ENCODE measurements around the gene ATP5F1C.
"Not testable (repeated sequence)": the region's sequence is repeated elsewhere in the genome, so short reads cannot be mapped to it uniquely, and the experiment has no call there.

The ATP5F1C gene

GRCh38 chr10:7787857-7788638, at the start of gene ATP5F1C, which contains the start of gene KIN:
ATP5F1C (plus strand) TSS chr10:7788177; CDS start chr10:7788208, 31 bp downstream.
KIN (minus strand) TSS chr10:7787993; CDS start chr10:7787933, 60 bp downstream.
- peak; percentile 98 for DNase-seq

DNA sequence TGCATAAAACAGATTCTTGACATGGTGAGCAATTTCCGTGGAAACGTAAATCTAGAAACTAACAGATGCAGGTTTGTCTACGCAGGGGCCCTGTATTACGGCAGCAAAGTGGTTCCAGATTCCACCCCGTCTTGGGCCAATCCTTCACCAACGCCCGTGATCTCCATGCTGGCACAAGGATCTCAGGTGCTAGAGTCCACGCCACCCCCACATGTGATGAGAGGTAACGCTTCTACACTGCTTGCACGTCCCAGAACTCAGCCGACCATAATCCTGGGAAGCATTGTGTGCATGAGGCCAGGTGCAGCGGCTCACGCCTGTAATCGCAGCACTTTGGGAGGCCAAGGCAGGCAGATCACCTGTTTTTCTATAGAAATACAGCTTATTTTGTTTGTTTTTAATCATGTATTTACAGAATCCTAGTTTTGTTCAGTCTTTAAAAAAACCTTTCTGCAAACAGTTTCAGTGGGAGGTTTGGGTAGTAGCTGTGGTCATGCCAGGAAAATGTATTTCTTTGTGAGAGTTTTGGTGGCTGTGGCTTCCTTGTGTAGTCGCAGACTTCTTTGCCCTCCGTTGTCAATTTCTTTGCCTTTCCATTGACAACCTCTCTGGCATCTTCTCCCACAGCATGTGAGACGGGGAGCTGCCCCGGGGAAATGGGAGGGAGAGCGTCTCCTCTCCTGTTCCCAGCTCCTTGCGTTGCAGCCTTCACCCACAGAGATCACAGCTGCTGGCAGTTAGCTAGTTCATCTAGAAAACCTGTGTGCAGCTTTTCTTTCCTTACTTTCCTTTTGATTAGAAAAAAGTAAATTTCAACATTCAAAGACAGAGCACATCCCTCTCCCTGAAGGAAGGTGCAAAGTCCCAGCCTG, 49.2 kb upstream of the ATP5F1C start:
- no peak for DNase-seq

GRCh38 chr10:7744307-7744706, 43.7 kb upstream of the ATP5F1C start:
- DNase-seq, result no peak

- DNase-seq, result not testable (repeated sequence)
These were observed 39.3 kb upstream of the ATP5F1C start for GRCh38 chr10:7748637-7749036.

DNA sequence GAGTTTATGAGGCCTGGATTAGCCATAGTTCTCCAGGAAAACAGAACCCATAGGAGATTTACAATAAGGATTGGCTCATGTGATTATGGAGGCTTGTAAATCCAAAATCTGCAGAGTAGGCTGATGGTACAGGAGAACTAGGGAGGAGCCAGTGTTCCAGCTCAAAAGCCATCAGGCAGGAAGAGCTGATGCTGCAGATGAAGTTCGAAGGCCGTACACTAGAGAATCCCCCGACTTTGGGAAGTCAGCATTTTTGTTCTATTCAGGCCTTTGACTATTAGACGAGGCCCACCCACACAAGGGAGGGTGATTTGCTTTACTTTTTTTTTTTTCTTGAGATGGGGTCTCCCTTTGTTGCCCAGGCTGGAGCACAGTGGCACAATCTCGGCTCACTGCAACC, 37.8 kb upstream of the ATP5F1C start:
- no peak for DNase-seq

DNA sequence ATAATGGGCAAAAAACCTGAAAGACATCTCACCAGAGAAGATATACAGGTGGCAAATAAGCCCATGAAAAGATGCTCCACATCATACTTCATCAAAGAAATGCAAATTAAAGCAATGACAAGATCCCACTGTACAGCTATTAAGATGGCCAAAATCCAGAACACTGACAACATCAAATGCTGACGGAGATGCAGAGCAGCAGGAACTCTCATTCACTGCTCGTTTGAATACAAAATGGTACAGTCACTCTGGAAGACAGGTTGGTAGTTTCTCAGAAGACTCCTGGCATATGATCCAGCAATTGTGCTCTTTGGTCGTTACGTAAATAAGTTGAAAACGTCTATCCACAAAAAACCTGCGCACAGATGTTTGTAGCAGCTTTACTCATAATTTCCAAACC, 35.7 kb upstream of the ATP5F1C start:
- DNase-seq, result no peak

DNA sequence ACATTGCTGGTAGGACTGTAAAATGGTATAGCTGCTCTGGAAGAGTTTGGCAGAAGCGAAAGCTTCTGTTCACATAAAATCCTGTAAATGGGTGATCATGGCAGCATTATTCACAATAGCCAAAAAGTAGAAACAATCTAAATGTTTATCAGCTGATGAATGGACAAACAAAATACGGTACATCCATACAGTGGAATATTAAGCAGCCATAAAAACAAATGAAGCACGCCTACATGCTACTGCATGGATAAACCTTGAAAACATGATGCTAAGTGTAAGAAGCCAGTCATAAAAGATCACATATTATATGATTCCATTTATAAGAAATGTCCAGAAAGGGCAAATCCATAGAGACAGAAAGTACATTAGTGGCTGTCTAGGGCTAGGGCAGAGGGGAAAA, 32.9 kb upstream of the ATP5F1C start:
- no peak for DNase-seq

DNA sequence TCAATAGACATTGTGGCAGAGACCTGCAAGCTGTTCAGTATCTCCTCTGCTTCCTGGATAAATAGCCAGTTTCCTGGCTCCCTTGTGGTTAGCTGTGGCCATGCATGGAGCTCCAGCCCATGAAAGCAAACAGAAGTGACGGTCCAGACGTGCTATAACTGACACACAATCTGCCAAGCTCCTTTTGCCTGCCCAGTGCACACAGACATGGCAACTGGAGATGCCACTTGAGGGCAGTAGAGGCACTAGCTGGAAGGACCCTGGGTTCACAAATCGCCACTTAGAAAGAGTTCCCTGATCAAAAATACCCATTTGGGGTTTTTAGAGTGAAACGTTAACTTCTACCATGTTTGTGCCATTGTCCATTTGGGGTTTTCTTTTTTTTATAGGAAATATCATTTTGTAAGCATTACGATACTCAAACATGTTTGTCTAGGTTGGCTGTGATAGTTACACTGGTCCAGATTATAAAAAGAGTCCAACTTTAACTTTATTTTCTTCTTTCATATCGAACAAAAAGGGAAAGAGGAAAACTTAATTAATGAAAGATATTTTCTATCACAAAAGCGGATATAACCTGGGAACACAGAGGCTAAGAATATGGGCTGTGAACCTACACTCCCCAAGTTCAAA, 31.5 kb upstream of the ATP5F1C start:
- DNase-seq, result no peak

DNA sequence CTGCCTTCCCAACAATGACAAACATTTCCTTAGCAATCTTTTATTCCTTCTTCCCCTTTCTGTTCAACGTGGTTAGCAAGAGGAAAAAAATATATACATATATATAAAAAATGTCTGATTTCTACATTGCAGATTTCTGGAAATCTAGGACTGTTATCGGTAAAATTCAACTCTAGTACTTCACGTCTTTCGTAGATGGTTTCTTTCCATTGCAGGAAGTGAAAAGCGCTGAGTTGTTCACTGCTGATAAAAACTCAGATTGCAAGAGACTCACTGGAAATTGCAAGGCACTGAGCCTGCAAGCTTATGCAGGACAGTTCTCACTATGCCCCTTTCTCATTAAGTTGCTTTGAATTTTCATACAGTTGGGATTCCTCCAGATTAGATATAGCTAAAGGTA, 24.0 kb upstream of the ATP5F1C start:
- no peak for DNase-seq

DNA sequence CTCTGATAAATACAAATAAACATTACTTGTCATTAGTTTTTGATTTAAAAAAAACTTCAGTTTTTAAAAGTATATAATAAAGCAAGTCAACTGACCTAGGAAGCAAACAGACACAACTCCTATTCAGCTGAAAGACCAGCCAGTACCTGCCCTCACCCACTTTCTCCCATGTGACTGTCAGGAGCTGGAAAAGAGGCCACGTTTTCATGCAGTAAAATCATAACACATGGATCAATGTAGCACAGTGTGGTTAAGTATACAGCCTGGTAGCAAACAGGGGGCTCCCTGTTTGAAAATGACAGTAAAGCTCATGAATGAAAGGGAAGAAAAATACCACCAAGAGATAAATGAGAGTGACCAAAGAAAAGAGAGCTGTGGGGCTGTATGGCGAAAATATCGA, 21.7 kb upstream of the ATP5F1C start:
- no peak for DNase-seq

DNA sequence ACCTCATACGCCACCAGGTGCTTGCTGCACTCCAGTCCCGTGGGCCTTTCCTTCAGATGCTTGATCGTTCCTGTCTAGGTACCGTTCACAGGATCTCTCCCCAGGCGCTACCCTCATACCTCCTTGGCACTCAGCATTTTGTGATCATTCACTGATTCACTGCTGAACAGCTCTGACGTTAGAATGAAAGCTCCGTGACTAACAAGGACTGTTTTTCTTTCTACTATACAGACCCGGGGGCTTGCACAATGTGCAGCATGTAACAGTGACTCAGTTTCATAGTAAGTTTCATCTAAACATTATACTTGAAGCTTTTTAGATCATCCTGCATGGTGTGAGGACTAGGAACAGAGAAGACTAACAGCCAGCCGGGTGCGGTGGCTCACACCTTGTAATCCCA, 20.8 kb upstream of the ATP5F1C start:
- DNase-seq, result no peak

GRCh38 chr10:7768417-7768816, 19.6 kb upstream of the ATP5F1C start:
- DNase-seq, result no peak

GRCh38 chr10:7773845-7774801, 13.9 kb upstream of the ATP5F1C start:
- DNase-seq, result no peak

GRCh38 chr10:7776777-7777176, 11.2 kb upstream of the ATP5F1C start:
- DNase-seq, result no peak

DNA sequence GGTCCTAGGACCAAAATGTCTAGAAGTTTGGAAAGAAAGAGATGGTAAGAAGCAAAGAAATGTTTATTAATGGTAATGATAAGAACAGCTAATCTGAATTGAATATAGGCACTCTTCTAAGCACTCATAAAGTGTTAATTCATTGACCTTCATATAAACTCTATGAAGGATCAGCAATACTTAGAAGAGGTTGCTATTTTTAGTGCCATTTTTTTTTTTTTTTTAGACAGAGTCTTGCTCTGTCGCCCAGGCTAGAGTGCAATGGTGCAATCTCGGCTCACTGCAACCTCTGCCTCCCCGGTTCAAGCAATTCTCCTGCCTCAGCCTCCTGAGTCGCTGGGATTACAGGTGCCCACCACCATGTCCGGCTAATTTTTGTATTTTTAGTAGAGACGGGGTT, 5.8 kb upstream of the ATP5F1C start:
- not testable (repeated sequence) for DNase-seq

DNA sequence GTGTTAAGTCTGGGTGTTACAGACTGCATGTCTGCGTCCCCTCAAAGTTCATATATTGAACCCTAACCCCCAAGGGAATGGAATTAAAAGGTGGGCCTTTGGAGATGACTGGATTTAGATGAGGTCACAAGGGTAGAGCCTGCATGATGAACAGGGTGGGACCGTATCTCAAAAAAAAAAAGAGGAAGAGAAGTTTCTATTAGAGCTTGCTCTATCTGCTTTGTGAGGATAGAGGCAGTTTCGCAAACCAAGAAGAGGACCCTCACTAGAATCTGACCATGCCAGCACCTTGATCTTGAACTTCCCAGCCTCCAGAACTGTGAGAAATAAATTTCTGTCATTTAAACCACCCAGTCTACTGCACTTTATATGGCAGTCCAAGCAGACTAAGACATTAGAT, 1.5 kb upstream of the ATP5F1C start:
- DNase-seq, result no peak

DNA sequence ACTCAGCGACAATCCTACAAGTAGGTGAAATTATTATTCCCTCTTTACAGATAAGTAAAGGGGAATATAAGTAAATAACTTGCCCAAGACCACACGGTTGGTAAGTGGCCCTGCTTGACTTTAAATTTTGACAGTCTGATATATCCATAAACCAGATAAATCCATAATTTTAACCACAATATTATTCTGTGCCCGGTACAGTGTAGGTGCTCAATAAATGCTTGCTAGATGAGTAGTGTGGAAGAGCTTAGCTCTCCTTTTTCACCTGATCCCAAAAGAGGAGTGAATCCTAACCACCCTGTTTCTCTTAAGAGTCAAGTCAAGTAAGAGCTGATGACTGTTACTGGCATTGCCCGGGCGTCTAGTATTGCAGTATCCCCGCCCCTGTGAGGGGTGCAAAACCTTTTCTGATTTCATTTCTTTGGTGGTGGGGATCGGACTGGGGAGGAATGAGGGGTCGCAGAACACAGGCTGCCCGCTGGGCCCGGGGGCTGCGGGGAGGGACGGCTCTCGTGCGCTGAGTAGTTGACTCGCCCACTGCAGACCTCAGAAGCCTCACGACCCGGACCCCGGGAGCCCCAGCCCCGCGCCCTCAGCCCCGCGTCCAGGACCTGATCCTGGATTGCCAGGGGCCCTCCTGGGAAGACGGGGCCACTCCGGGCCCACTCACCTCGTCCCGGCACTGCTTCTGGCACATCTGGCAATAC, 674 bp upstream of the ATP5F1C start:
- DNase-seq, result peak; percentile 15

DNA sequence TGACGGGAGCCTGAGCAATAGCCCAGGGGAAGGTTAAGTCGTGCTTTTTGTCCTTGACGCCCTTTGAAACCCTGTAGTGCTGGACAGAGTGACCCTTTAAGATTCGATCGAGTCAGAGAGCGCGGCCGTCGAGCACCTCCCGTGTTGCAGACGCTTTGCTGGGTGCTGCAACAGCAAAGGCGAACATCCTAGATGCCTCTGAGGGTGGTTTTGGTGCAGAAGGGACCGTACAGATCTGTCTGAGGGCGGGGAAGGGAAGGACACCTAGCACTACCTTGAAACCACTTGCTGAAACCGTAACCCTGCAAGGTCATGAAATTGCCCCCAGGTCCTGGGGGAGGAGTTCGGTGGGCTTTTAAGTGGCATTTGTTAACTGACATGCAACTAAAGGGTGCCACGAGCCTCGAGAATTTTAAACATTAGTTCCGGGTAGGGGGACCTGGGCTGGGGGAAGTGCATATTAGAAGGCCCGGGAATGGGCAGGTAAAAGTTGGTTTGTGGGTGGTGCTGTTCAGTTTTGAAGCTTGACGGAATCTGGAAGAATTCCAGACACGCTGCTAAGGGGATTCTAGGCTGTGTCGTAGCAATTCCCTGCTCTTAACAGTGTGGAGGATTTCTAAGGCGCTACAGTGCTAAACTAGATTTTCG, 786 bp downstream of the ATP5F1C start:
- no peak for DNase-seq

DNA sequence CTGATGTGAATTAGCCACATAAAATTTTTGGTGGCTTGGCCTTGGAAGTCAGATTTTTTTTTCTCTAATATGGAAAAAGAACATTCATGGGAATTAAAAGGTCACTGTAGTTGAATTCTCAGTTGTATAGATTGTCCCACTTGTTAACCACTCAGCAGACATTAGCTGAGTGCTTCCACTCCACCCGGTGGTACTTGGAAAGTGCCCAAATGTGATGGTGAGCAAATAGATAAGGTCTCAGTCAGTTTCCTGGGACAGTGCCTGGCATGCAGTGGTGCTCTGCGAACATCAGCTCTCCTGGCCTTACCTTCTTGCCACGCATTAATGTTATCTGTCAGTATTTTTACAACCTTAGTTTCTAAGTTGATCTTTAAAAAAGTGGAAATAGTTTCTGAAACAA, 1.4 kb downstream of the ATP5F1C start:
- DNase-seq, result no peak

DNA sequence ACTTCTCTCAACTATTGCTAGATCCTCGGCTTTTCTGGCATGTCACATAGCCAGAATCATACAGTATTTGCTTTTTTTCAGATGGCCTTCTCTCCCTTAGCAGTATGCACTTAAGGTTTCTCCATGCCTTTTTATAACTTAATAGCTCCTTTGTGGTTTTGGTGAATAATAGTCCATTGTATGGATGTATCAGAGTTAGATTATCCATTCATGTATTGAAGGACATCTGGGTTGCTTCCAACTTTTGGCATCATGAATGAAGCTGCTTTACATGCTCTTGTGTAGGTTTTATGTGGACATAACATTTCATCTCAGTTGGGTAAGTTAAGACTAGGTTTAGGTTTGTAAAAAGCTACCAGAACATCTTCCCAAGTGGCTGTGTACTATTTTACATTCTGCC, 4.6 kb downstream of the ATP5F1C start:
- DNase-seq, result no peak
